Endothelial cell of umbilical vein (primary cell): ENCODE data around the gene AQP12B. TPM values are rescaled to one million over a fixed set of nuclear protein-coding genes. Genes with fewer than 3 reads are reported as not detected.

ENCODE experiments used
- BruUV-seq: library from RNA; stranded (reverse); fragments of 400-500 nt; replicated peaks from 2 replicates; lab custom pipeline; 2021; lab: Mats Ljungman, UMichigan
- CTCF ChIA-PET: fragments of 300-600, 350-600 bp; sonication (Branson Sonifier 250); formaldehyde crosslinking; loops from one replicate; lab custom pipeline; 2021; ENCODE audit warnings: antibody characterized with exemption, inconsistent platforms; lab: Charles Lee
- POLR2A ChIA-PET: fragments of 300-600, 350-600 bp; sonication (Branson Sonifier 250); formaldehyde crosslinking; loops from one replicate; lab custom pipeline; 2021; ENCODE audit warnings: antibody characterized with exemption, inconsistent platforms; lab: Charles Lee
- DNase-seq: peaks from one replicate; pipeline ENCODE4 v3.0.0-alpha.2; 2011; ENCODE audit warnings: low read depth, low spot score
- FAIRE-seq: peaks from 2 replicates; lab custom pipeline; 2011; peaks lifted over from hg19 to GRCh38; lab: Jason Lieb, UNC
- H2AFZ ChIP-seq: 2 replicates; pipeline ENCODE4 v1.6.0; 2012; ENCODE audit warnings: low read depth, low read length, control low read depth, inconsistent platforms
- H3K27ac ChIP-seq: 2 replicates; pipeline ENCODE4 v1.5.1; 2011; ENCODE audit warnings: low read depth, mild to moderate bottlenecking, control low read depth, low read length, moderate library complexity; ENCODE audit not compliant: insufficient read depth
- H3K27me3 ChIP-seq, 2 experiments: 2 replicates each; pipeline versions ENCODE4 v1.6.0 to v1.6.1; 2011; ENCODE audit warnings: low read length in 2 of 2, mixed read lengths in 1 of 2; ENCODE audit not compliant: control insufficient read depth in 2 of 2, insufficient read depth in 2 of 2
- H3K36me3 ChIP-seq, 2 experiments: 2 replicates in 1 of 2; 3 replicates in 1 of 2; pipeline ENCODE4 v1.5.1; 2011; ENCODE audit warnings: low read length in 2 of 2, mild to moderate bottlenecking in 1 of 2, moderate library complexity in 1 of 2; ENCODE audit not compliant: control insufficient read depth in 2 of 2, insufficient read depth in 2 of 2; ENCODE audit errors: extremely low read depth in 1 of 2
- H3K4me1 ChIP-seq: 3 replicates; pipeline ENCODE4 v1.5.1; 2011; ENCODE audit warnings: mild to moderate bottlenecking, low read length; ENCODE audit not compliant: control insufficient read depth, insufficient read depth; ENCODE audit errors: extremely low read depth
- H3K4me2 ChIP-seq: 2 replicates; pipeline ENCODE4 v1.6.1; 2011; ENCODE audit warnings: low read length, control low read depth, mixed read lengths; ENCODE audit not compliant: insufficient read depth
- H3K4me3 ChIP-seq, 3 experiments: fragments of 200-600 bp in 1 of 3; sonication (generic), shearing (Covaris generic) in 1 of 3; replicated peaks in 1 of 3; 2 replicates each; pipeline ENCODE4 v1.5.1; 2011 to 2016; ENCODE audit warnings: control low read depth in 3 of 3, low read length in 3 of 3, mild to moderate bottlenecking in 2 of 3, inconsistent platforms in 1 of 3, low read depth in 1 of 3, moderate library complexity in 1 of 3; ENCODE audit not compliant: insufficient read depth in 1 of 3
- H3K79me2 ChIP-seq: 2 replicates; pipeline ENCODE4 v1.6.0; 2012; ENCODE audit warnings: low read length, inconsistent platforms; ENCODE audit not compliant: control insufficient read depth, insufficient read depth
- H3K9ac ChIP-seq: replicated peaks from 2 replicates; pipeline ENCODE3; 2011; ENCODE audit warnings: low read length, control low read depth; ENCODE audit not compliant: insufficient read depth; ENCODE audit errors: extremely low read depth
- H3K9me1 ChIP-seq: replicated peaks from 3 replicates; pipeline ENCODE4 v1.6.0; 2011; ENCODE audit warnings: mild to moderate bottlenecking, low read length; ENCODE audit not compliant: control insufficient read depth, insufficient read depth; ENCODE audit errors: extremely low read depth
- H3K9me3 ChIP-seq: replicated peaks from 2 replicates; pipeline ENCODE4 v1.5.1; 2012; ENCODE audit warnings: low read length, inconsistent platforms; ENCODE audit not compliant: control insufficient read depth, insufficient read depth
- H4K20me1 ChIP-seq: replicated peaks from 2 replicates; pipeline ENCODE3; 2011; ENCODE audit warnings: mild to moderate bottlenecking, low read length; ENCODE audit not compliant: control insufficient read depth, insufficient read depth; ENCODE audit errors: extremely low read depth
- CTCF ChIP-seq, 2 donors: IDR thresholded peaks; 1 replicate in 1 of 2; 2 replicates in 1 of 2; pipeline ENCODE4 v1.5.1; 2011; ENCODE audit warnings: low read length in 2 of 2, mild to moderate bottlenecking in 2 of 2, moderate library complexity in 2 of 2, control low read depth in 1 of 2, inconsistent platforms in 1 of 2, low read depth in 1 of 2; ENCODE audit not compliant: insufficient read depth in 1 of 2; ENCODE audit errors: extremely low read depth in 1 of 2
- EZH2 ChIP-seq: IDR thresholded peaks from 2 replicates; pipeline ENCODE4 v1.6.1; 2012; ENCODE audit warnings: borderline replicate concordance, low read depth, mild to moderate bottlenecking, moderate library complexity, low read length, inconsistent platforms; ENCODE audit not compliant: severe bottlenecking
- FOS ChIP-seq: IDR thresholded peaks from 2 replicates; pipeline ENCODE4 v1.6.1; 2011; ENCODE audit warnings: mild to moderate bottlenecking, low read length, moderate library complexity, borderline replicate concordance; ENCODE audit not compliant: insufficient read depth
- GATA2 ChIP-seq: IDR thresholded peaks from 2 replicates; pipeline ENCODE4 v1.7.0; 2011; ENCODE audit warnings: low read depth, mild to moderate bottlenecking, moderate library complexity, mixed read lengths, low read length; ENCODE audit not compliant: insufficient read length, insufficient read depth
- JUN ChIP-seq: IDR thresholded peaks from 2 replicates; pipeline ENCODE4 v1.6.1; 2011; ENCODE audit warnings: borderline replicate concordance, low read depth; ENCODE audit not compliant: insufficient read length, insufficient read depth
- MYC ChIP-seq: IDR thresholded peaks from one replicate; pipeline ENCODE4 v1.6.1; 2011; ENCODE audit warnings: mild to moderate bottlenecking, low read depth, low read length
- POLR2A ChIP-seq: IDR thresholded peaks from 2 replicates; pipeline ENCODE4 v1.6.1; 2012; ENCODE audit warnings: low read depth, mild to moderate bottlenecking, control low read depth, low read length
- POLR2AphosphoS5 ChIP-seq: IDR thresholded peaks from 2 replicates; pipeline ENCODE4 v1.6.1; 2012; ENCODE audit warnings: low read depth, mild to moderate bottlenecking, control low read depth, low read length, moderate library complexity; ENCODE audit not compliant: insufficient read depth
- dilution Hi-C: fragments of 300-500 bp; cut with MboI; formaldehyde crosslinking; loops from one replicate; pipeline ENCODE4 v1.15.0; 2019; ENCODE audit warnings: low sequenced_read_pairs; ENCODE audit not compliant: extremely low pct_ligation_motif_present
- intact Hi-C: fragments of 100-400 bp; cut with micrococcal nuclease; formaldehyde crosslinking; loops from one replicate; pipeline ENCODE4 v1.10.0; 2022
- polyA plus RNA-seq, 4 experiments: library from polyadenylated mRNA; depleted of rRNA in 3 of 4; stranded (reverse) in 3 of 4; unstranded in 1 of 4; fragments of >200 nt; gene quantifications; 2 replicates each; pipeline versions ENCODE4 v1.2.1 to v1.2.3, GENCODE V29; 2011 to 2012; ENCODE audit warnings: missing spikeins in 1 of 4
- total RNA-seq: library from RNA; stranded (reverse); gene quantifications from 2 replicates; pipeline ENCODE4 v1.2.3, GENCODE V29; 2021
- TF ChIP-seq, protein P1 (sequence below): IDR thresholded peaks from 2 replicates; pipeline ENCODE4 v1.6.1; 2011; ENCODE audit not compliant: insufficient read depth, insufficient read length

Gene AQP12B
- total and polyA plus RNA-seq, 2 donors (not counting 3 experiments of a cell fraction or from before 2014, with no cell fraction given), result not detected

DNA sequence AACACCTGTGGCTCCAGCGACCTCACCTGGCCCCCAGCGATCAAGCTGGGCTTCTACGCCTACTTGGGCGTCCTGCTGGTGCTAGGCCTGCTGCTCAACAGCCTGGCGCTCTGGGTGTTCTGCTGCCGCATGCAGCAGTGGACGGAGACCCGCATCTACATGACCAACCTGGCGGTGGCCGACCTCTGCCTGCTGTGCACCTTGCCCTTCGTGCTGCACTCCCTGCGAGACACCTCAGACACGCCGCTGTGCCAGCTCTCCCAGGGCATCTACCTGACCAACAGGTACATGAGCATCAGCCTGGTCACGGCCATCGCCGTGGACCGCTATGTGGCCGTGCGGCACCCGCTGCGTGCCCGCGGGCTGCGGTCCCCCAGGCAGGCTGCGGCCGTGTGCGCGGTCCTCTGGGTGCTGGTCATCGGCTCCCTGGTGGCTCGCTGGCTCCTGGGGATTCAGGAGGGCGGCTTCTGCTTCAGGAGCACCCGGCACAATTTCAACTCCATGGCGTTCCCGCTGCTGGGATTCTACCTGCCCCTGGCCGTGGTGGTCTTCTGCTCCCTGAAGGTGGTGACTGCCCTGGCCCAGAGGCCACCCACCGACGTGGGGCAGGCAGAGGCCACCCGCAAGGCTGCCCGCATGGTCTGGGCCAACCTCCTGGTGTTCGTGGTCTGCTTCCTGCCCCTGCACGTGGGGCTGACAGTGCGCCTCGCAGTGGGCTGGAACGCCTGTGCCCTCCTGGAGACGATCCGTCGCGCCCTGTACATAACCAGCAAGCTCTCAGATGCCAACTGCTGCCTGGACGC, 52.5 kb downstream of the AQP12B start:
- POLR2A ChIA-PET, result no interaction called here
- Histone ChIP-seq H3K4me3 (no peak overlapping the region), H2AFZ (no peak overlapping the region), H3K9me3 (no peaks in the 10 kb centered on the region), H4K20me1 (no peaks in the 10 kb centered on the region), H3K4me2 (no peak overlapping the region), H3K79me2 (no peaks in the 10 kb centered on the region), H3K27ac (no peak overlapping the region), H3K9me1 (no peaks in the 10 kb centered on the region), H3K27me3 (no peaks in the 10 kb centered on the region), H3K4me1 (no peaks in the 10 kb centered on the region), H3K9ac (no peak overlapping the region), H3K36me3 (no peaks in the 10 kb centered on the region)
- intact Hi-C loops, result no loop called here
- FAIRE-seq (no peak), DNase-seq (no peak)
- dilution Hi-C loops, result no loop called here
- no peak for TF ChIP-seq EZH2
- no peak for TF ChIP-seq POLR2A
- no peak for TF ChIP-seq JUN
- TF ChIP-seq, protein P1, sequence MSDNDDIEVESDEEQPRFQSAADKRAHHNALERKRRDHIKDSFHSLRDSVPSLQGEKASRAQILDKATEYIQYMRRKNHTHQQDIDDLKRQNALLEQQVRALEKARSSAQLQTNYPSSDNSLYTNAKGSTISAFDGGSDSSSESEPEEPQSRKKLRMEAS, result no peak
- TF ChIP-seq POLR2AphosphoS5, result no peak
- no peak for TF ChIP-seq MYC
- no peak for TF ChIP-seq CTCF (IDR thresholded peaks at IDR 0.05; ENCODE audit: extremely low read depth in 1 of 2, insufficient read depth in 1 of 2, low read depth in 1 of 2, low read length in 2 of 2)
- no peak for TF ChIP-seq FOS
- no peak for TF ChIP-seq GATA2
- CTCF ChIA-PET, result no interaction called here
- no TSS peak for BruUV-seq
